ENCODE measurements around the gene ITGA6.

GRCh38 chr2:172403402-172403801 lies 24.0 kb upstream of the ITGA6 start:
- TF ChIP-seq, protein P1, sequence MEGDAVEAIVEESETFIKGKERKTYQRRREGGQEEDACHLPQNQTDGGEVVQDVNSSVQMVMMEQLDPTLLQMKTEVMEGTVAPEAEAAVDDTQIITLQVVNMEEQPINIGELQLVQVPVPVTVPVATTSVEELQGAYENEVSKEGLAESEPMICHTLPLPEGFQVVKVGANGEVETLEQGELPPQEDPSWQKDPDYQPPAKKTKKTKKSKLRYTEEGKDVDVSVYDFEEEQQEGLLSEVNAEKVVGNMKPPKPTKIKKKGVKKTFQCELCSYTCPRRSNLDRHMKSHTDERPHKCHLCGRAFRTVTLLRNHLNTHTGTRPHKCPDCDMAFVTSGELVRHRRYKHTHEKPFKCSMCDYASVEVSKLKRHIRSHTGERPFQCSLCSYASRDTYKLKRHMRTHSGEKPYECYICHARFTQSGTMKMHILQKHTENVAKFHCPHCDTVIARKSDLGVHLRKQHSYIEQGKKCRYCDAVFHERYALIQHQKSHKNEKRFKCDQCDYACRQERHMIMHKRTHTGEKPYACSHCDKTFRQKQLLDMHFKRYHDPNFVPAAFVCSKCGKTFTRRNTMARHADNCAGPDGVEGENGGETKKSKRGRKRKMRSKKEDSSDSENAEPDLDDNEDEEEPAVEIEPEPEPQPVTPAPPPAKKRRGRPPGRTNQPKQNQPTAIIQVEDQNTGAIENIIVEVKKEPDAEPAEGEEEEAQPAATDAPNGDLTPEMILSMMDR (IDR thresholded peaks at IDR 0.05; ENCODE audit: insufficient read depth, low read depth, low read length) = no peak
- no peak for TF ChIP-seq EZH2 (IDR thresholded peaks at IDR 0.05; ENCODE audit: insufficient read depth, low read length)

Data from astrocyte (in vitro differentiated cells and primary cell).